IgD-negative memory B cell (primary cell): Measurements from ENCODE around the gene IRF5. TPM values are rescaled to one million over a fixed set of nuclear protein-coding genes. Genes with fewer than 3 reads are reported as not detected.

Experiments used
- H3K27ac Mint-ChIP-seq, 3 donors: one replicate each; pipeline ENCODE4 v1.8.0; 2020 to 2022; ENCODE audit warnings: mild to moderate bottlenecking in 3 of 3, mixed read lengths in 3 of 3, moderate library complexity in 1 of 3
- H3K27me3 Mint-ChIP-seq: one replicate; pipeline ENCODE4 v1.8.0; 2021; ENCODE audit warnings: mixed read lengths
- H3K36me3 Mint-ChIP-seq: one replicate; pipeline ENCODE4 v1.8.0; 2020; ENCODE audit warnings: mild to moderate bottlenecking, mixed read lengths
- H3K4me1 Mint-ChIP-seq, 3 donors: one replicate each; pipeline ENCODE4 v1.8.0; 2020 to 2022; ENCODE audit warnings: mixed read lengths in 3 of 3, mild to moderate bottlenecking in 1 of 3
- H3K4me3 Mint-ChIP-seq, 4 donors: one replicate each; pipeline ENCODE4 v1.8.0; 2020 to 2022; ENCODE audit warnings: mild to moderate bottlenecking in 4 of 4, mixed read lengths in 4 of 4, moderate library complexity in 3 of 4
- H3K9me3 Mint-ChIP-seq, 3 donors: one replicate each; pipeline ENCODE4 v1.8.0; 2020 to 2021; ENCODE audit warnings: mixed read lengths in 3 of 3, mild to moderate bottlenecking in 1 of 3
- polyA plus RNA-seq: library from polyadenylated mRNA; unstranded; fragments of 300-500 nt; fragmentation: Illumina TruSeq; gene quantifications from one replicate; pipeline ENCODE4 v1.2.3, GENCODE V29; 2021

IRF5 gene
- 132 TPM for polyA plus RNA-seq

GRCh38 chr7:128937647-128938543 lies at the start of gene IRF5:
TSS of gene IRF5 (plus strand) at chr7:128937927. CDS start at chr7:128942082, 4,155 bp downstream.
- Mint-ChIP-seq H3K4me1 (peaks cover 44 to 57% (median 51%) of the 10 kb centered on the region in 3 donors), H3K9me3 (no peaks in the 10 kb centered on the region), H3K4me3 (peak within 1 kb of the TSS; percentile 96 to 100 (median 97)), H3K27ac (peak within 1 kb of the TSS; percentile 97 to 98 (median 97)), H3K27me3 (peaks cover 1% of the 10 kb centered on the region), H3K36me3 (peaks cover 2% of the 10 kb centered on the region)

DNA sequence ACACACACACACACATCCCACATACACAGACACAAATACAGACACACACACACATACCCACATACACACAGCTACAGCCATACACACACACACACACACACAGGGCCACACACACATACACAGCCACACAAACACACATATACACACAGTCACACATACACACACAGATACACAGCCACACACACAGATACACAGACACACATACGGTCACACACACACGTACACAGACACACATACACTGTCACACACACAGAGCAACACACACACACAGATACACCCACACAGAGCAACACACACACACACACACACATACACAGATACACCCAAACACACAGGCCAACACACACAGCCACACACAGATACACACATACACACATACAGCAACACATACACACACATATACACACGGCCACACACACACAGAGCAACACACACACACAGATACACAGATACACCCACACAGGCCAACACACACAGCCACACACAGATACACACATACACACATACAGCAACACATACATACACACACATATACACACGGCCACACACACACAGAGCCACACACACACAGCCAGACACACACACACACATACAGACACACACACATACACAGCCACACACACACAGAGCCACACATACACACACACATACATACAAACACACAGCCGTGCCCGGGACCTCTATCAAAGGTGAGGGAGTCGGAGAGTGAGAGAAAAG lies 49.5 kb upstream of the IRF5 start:
- Mint-ChIP-seq H3K4me3 (no peak overlapping the region), H3K27me3 (peaks cover 9% of the 10 kb centered on the region), H3K36me3 (no peaks in the 10 kb centered on the region), H3K9me3 (no peaks in the 10 kb centered on the region), H3K4me1 (peaks cover 3 to 5% (median 4%) of the 10 kb centered on the region in 3 donors), H3K27ac (no peak overlapping the region)

DNA sequence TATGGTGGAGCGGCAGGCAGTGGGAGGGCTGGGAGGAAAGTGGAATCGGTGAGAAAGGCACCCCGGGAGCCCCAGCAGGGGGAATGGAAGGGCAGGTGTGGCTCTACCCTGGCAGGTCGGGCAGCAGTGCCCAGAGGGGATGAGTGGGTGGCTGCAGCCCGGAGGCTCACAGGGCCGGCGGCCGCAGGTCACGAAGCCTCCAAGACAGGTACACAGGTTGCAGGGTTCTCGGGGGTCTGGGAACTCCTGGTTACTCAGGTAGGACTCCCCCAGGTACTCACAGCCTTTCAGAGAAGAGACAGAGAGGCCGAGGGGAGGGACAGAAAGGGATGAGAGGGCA lies 49.0 kb upstream of the IRF5 start:
- Mint-ChIP-seq H3K9me3 (no peaks in the 10 kb centered on the region), H3K4me1 (peaks cover 0 to 3% (median under 1%) of the 10 kb centered on the region in 3 donors), H3K4me3 (no peak overlapping the region), H3K27me3 (peaks cover 9% of the 10 kb centered on the region), H3K27ac (no peak overlapping the region), H3K36me3 (no peaks in the 10 kb centered on the region)

DNA sequence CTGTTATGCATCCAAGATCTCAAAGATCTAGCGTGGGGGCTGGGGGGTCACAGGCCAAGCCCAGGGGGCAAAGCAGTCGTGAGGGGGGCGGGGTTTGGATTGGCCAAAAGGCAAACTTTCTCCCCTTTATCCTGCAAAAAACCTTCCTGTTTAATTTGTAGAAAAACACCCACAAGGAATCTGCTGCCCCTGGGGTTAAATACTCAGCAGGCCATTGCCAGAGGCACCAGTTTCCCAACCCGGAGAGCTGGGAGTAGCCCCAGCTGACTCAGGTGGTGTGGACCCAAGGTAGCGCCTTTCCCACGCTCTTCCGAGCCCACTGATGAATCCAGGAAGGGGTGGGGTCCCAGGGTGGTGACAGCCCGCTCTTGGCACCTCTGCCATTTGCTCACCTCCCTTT lies 48.6 kb upstream of the IRF5 start:
- Mint-ChIP-seq H3K27ac (peak overlapping the region in 1 of 3 donors; percentile 40), H3K36me3 (no peaks in the 10 kb centered on the region), H3K4me1 (peaks cover 0 to 2% (median 0%) of the 10 kb centered on the region in 3 donors), H3K4me3 (no peak overlapping the region), H3K27me3 (peaks cover 9% of the 10 kb centered on the region), H3K9me3 (no peaks in the 10 kb centered on the region)

GRCh38 chr7:128890306-128891109 lies 47.2 kb upstream of the IRF5 start:
- H3K27ac Mint-ChIP-seq, result no peak overlapping the region
- H3K27me3 Mint-ChIP-seq, result peaks cover 9% of the 10 kb centered on the region
- H3K4me3 Mint-ChIP-seq, result peak overlapping the region in 2 of 4 donors; percentile 51 to 72
- no peaks in the 10 kb centered on the region for H3K9me3 Mint-ChIP-seq
- H3K36me3 Mint-ChIP-seq, result no peaks in the 10 kb centered on the region
- no peaks in the 10 kb centered on the region for H3K4me1 Mint-ChIP-seq

DNA sequence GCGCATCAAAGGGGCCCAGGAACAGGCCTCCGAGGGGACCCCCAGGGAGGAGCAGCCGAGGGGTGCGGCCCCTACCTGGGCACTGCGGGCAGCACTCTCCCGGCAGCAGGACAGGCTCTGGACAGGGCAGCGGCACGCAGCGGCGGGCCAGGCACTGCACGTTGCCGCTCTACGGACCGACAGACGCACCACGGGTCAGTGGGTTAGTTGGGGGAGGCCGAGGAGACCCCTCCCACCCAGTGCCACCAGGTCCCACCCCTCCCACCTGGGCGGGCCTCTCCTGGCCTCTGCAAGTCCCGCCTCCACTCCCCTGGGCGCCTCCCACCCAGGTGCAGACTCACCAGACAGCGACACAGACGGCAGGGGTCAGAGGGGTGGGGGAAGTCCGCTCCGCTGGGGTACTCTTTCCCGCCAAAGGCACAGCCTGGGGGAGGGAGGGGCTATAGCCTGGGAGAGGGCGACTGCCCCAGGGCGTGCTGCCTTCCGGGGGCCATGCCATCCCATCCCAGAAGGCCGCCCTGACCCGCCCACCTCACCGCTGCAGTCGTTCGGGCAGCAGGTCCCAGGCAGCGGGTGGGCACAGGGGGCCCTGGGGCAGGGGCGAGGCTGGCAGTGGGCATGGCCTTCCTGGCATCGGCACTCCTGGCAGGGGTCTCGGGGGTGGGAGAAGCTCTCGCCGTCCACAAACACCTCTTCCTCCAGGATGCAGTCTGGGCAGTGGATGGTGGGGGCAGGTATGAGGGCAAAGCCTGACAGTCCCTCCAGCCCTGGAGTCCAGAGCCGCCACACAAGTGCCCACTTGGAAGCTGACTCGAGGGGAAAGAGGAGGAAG lies 46.4 kb upstream of the IRF5 start:
- H3K36me3 Mint-ChIP-seq, result no peaks in the 10 kb centered on the region
- H3K27me3 Mint-ChIP-seq, result peaks cover 7% of the 10 kb centered on the region
- H3K4me1 Mint-ChIP-seq, result no peaks in the 10 kb centered on the region
- H3K27ac Mint-ChIP-seq, result no peak overlapping the region
- H3K4me3 Mint-ChIP-seq, result peak overlapping the region in 2 of 4 donors; percentile 65
- no peaks in the 10 kb centered on the region for H3K9me3 Mint-ChIP-seq

DNA sequence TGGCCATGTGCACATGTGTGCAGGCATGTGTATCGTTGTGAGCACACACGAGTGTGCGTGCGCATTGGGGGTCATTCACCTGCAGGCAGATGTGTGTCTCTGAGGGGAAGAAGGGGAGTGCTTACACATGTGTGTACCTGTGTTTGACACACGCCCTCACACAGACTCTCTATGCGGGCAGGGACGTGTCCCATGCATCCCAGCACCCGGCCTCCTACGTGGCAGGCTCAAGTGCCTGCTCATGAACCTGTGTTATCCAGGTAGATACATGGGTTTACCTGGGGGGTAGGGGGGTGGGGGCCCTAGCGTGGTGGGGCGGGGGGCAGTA lies 45.8 kb upstream of the IRF5 start:
- H3K4me3 Mint-ChIP-seq, result peak overlapping the region in 2 of 4 donors; percentile 65
- no peak overlapping the region for H3K27ac Mint-ChIP-seq
- H3K4me1 Mint-ChIP-seq, result no peaks in the 10 kb centered on the region
- H3K9me3 Mint-ChIP-seq, result peaks cover 0 to 1% (median 0%) of the 10 kb centered on the region in 3 donors
- H3K27me3 Mint-ChIP-seq, result peaks cover 7% of the 10 kb centered on the region
- H3K36me3 Mint-ChIP-seq, result no peaks in the 10 kb centered on the region

GRCh38 chr7:128892521-128893250 lies 45.0 kb upstream of the IRF5 start:
- Mint-ChIP-seq H3K27me3 (peaks cover 7% of the 10 kb centered on the region), H3K27ac (no peak overlapping the region), H3K4me3 (peak overlapping the region in 1 of 4 donors; percentile 59)

DNA sequence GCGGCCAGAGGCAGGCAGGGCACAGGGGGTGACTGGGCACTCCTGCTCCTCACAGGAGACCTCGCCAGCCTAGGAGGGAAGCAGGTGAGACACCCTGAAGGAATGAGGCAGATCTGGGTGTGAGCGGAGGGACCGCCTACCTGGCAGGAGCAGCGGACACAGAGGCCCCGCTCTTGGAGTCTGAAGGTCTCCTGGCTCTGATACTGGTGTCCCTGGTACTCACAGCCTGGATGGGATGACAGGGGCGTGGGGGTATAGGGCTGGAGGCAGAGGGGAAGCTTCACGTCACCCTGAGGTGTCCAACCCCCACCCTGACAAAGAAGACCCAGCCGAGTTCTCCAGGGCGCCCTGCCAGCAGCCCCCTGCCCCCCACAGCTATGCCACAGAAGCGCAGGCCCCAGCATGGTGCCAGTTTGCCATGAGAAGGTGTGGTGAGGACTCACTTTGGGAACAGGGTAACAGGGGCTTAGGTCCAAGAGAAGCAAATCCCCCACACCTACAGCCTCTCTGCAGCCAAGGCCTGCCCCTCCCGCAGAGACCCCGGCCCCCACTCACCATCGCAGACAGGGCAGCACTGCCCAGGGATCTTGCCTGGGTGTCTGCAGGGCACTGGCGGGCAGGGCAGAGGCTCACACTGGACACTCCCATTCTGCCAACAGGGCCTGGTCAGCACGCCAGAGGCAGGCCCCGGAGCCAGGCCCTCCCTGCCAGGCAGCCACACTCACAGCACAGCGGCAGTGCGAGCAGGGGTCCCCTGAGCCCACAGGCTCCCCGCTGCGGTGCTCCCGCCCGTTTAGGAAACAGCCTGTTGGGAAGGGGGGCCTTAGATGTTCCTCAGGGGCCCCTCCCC lies 44.3 kb upstream of the IRF5 start:
- Mint-ChIP-seq H3K27ac (no peak overlapping the region), H3K27me3 (peaks cover 7% of the 10 kb centered on the region), H3K4me1 (no peaks in the 10 kb centered on the region), H3K9me3 (peaks cover 0 to 6% (median 3%) of the 10 kb centered on the region in 3 donors), H3K36me3 (no peaks in the 10 kb centered on the region), H3K4me3 (no peak overlapping the region)

More at GRCh38 chr7:128892521-128893250, 45.0 kb upstream of the IRF5 start:
- H3K4me1 Mint-ChIP-seq, result no peaks in the 10 kb centered on the region
- H3K36me3 Mint-ChIP-seq, result no peaks in the 10 kb centered on the region
- peaks cover 0 to 2% (median 0%) of the 10 kb centered on the region in 3 donors for H3K9me3 Mint-ChIP-seq

DNA sequence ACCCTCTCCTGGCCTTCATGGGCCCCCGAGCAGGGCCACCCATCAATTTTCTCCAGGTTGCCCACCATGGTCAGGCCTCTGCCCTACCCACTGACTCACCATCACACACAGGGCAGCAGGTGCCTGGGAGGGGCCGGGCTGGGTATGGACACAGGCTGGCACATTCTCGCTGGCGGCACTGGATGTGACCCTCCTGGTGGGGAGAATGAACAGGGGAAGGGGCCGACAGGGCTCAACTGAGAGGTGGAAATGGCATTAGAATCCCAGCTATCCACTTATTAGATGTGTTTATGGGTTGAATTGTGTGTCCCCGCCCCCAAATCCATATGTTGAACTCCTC lies 43.7 kb upstream of the IRF5 start:
- no peaks in the 10 kb centered on the region for H3K4me1 Mint-ChIP-seq

DNA sequence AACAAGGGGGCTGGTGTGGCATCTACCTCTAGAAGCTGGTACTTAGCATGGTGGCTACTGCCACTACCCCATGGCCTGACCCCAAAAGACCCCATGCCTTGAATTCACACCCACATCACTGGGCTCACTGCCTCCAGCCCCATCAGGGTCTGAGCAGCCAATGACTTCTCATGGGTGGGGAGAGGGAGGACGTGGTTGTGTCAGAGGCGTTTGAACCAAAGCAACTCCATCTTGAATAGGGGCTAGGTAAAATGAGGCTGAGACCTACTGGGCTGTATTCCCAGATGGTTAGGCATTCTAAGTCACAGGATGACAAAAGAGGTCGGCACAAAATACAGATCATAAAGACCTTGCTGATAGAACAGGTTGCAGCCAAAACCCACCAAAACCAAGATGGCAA lies 42.4 kb upstream of the IRF5 start:
- H3K4me3 Mint-ChIP-seq, result no peak overlapping the region
- H3K36me3 Mint-ChIP-seq, result no peaks in the 10 kb centered on the region
- no peaks in the 10 kb centered on the region for H3K4me1 Mint-ChIP-seq
- H3K27ac Mint-ChIP-seq, result no peak overlapping the region
- H3K27me3 Mint-ChIP-seq, result peaks cover 6% of the 10 kb centered on the region
- peaks cover 0 to 8% (median 4%) of the 10 kb centered on the region in 3 donors for H3K9me3 Mint-ChIP-seq

More for the DNA sequence above, 43.7 kb upstream of the IRF5 start:
- Mint-ChIP-seq H3K36me3 (no peaks in the 10 kb centered on the region), H3K27me3 (peaks cover 9% of the 10 kb centered on the region), H3K4me3 (no peak overlapping the region), H3K27ac (no peak overlapping the region), H3K9me3 (peaks cover 0 to 8% (median 4%) of the 10 kb centered on the region in 3 donors)

DNA sequence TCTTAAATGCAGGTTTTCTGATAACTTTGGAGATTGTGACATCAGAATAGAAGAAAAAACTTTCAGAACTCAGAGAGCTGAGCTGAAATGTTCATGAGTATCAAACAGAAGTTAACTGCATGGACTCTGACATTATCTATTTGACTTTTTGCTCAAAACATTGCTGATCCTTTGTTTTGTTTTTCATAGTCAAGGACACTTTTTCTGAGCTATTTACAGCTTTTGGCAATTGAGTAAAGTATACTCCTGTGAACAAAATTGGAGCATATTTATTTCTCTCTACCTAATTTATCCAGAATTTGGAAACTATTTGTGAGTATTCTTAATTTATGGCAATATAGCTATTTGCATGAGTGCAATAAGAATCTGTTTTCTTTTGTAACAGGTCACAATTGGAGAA lies 38.3 kb upstream of the IRF5 start:
- peaks cover 0 to 11% (median 4%) of the 10 kb centered on the region in 3 donors for H3K9me3 Mint-ChIP-seq
- H3K36me3 Mint-ChIP-seq, result no peaks in the 10 kb centered on the region
- H3K27me3 Mint-ChIP-seq, result peaks cover 2% of the 10 kb centered on the region
- no peak overlapping the region for H3K27ac Mint-ChIP-seq
- H3K4me1 Mint-ChIP-seq, result no peaks in the 10 kb centered on the region
- no peak overlapping the region for H3K4me3 Mint-ChIP-seq

DNA sequence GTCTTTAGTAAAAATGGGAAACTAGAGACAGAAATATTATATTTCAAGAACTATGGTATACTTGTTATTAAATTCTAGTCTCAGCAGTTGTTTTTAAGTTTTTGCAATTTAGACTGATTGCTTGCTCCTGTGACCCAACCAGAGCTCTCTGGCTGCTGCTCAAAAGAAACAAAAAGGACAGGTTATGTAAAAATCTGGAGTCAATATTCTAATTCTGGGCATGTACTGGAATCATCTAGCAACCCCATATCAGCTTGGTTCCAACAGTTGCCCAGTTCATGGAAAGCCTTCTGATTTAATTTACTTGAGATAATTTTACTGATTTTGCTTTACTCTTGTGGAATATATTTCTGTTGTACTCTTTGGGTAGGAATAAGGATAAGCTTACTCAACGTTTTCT lies 37.5 kb upstream of the IRF5 start:
- no peaks in the 10 kb centered on the region for H3K36me3 Mint-ChIP-seq
- peaks cover 0 to 6% (median 4%) of the 10 kb centered on the region in 3 donors for H3K4me1 Mint-ChIP-seq

More for the DNA sequence above, 37.5 kb upstream of the IRF5 start:
- no peak overlapping the region for H3K4me3 Mint-ChIP-seq
- H3K27ac Mint-ChIP-seq, result no peak overlapping the region
- H3K9me3 Mint-ChIP-seq, result peaks cover 0 to 11% (median 4%) of the 10 kb centered on the region in 3 donors
- peaks cover 7% of the 10 kb centered on the region for H3K27me3 Mint-ChIP-seq
